C1 segment of cervical spinal cord (tissue), 14 donors: Measurements from ENCODE around the gene CAMKMT.

Source experiments
- DNase-seq, 14 donors: peaks; one replicate each; lab custom pipeline; 2025; lab: John Stamatoyannopoulos, UW

CAMKMT gene

GRCh38 chr2:44770221-44771195 is 408.8 kb downstream of the CAMKMT start:
- no peak for DNase-seq

DNA sequence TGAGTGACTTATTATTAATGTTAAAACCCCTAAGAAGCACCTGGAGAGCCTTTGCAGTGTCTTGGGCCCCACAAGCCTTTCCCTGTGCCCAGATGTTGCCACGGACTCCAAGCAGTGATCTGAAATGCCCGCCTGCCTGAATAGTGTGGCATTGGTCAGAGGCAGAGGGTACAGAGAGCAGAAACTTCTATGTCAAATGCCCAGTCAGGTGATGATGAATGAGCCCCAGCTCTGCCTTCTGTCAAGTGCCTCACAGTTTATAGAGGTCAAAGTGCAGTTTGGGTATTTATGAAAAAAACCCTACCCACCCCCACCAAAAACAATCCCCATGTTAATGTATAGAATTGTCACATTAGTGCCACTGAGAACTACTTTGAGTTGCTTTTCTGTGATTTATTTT is 409.8 kb downstream of the CAMKMT start:
- DNase-seq: no peak

DNA sequence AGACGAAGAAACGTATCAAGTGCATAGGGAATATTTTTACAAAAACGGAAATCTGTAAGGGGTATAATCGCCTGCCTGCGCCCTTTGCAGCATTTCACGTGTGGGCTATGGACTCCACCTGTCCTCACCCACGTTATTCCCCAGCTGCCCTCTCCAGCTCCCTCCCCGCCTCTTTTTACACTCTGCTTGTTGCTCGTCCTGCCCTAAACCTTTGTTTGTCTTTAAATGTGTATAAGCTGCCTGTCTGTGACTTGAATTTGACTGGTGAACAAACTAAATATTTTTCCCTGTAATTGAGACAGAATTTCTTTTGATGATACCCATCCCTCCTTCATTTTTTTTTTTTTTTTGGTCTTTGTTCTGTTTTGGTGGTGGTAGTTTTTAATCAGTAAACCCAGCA is 410.4 kb downstream of the CAMKMT start:
- DNase-seq: no peak

DNA sequence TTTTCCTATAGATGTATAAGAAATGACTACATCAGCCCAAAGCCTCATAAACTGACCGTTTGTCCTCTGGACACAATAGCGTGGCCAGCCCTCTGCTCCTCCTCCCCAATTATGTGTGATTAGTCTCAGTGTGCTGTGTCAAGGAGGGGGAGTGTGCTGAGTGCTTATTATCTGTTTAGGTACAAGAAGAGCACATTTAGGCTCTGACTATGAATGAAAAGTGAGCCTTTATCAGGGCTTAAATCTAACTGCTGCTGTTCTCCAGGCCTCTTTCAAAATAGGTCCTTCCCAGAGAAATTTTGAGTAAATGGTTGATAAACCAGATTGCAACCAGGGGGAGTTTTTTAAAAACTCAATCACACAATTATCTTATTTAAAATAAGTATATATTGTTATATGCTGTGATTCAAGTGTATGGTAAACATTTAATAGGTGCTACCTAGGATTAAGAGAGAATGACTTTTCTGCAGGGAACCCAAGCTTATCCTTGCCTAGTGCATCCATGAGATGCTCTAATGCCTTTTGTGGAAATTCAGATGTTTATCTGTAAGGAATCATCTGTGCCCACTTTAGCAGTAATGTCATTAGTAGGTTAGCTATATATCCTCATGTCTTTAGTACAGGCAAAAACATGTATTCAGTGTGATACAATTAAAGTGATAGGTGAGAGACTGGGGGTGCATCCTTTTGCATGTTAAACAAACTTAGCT is 411.1 kb downstream of the CAMKMT start:
- DNase-seq: no peak

GRCh38 chr2:44774826-44775492 is 413.2 kb downstream of the CAMKMT start:
- no peak for DNase-seq

DNA sequence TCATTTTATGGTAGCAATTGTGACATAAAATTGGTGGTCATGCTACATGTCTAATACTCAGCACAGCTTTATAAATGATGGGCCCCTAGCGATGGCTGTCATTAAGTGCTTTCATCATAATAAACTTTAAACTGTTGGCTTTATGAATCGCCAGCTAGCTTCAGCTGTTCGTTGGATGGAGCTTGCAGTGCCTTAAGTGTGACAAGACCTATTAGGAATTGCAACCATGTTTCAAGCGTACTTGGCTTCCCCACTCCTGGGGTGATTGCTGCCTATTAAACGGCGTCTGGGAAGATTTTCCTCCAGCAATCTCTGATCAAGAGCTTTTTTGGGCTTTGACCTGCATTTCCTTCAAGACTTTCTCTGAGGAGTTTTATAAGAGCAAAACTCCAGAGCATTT is 415.3 kb downstream of the CAMKMT start:
- DNase-seq: no peak

DNA sequence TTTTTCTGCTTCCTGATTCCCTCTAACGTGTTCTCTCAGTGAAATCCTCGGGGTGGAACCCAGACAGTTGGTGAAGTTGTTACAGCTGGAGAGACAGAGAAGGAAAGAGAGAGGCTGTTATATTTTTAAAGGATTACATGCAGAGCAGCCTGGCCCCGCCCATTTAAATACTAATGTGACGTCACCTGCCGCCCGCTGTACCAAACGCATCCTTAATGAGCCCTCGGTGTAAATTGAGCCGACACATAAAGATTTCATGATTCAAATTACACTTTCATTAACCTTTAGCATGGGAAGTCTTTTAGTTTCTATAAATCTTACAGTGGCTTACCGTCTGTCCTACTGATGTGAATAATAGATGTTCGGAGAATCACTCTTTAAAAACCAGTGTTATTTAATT is 415.8 kb downstream of the CAMKMT start:
- no peak for DNase-seq

GRCh38 chr2:44778221-44778654 is 416.5 kb downstream of the CAMKMT start:
- no peak for DNase-seq

- DNase-seq: no peak
Measured at GRCh38 chr2:44778671-44779476, 417.1 kb downstream of the CAMKMT start.

GRCh38 chr2:44779793-44780192 is 418.0 kb downstream of the CAMKMT start:
- DNase-seq: no peak

GRCh38 chr2:44780406-44780805 is 418.7 kb downstream of the CAMKMT start:
- DNase-seq: no peak

DNA sequence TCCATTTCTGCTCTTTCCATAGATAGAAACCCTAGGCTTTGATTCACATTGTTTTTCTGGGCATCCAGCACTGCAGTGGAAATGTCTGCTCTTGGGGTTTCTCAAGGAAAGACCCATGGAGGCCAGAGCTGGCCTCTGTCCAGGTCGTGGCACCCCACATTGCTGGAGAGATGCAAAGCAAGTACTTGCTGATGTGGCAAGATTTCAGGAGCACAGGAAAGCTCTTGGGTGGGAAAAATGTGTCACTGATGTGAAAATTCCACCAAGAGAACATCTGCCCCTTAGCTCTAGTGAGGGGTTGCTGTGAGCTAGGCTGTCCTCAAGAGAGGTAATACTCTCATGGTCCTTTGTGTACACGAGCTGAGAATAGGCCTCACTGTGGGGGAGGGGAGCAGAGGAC is 423.7 kb downstream of the CAMKMT start:
- no peak for DNase-seq

DNA sequence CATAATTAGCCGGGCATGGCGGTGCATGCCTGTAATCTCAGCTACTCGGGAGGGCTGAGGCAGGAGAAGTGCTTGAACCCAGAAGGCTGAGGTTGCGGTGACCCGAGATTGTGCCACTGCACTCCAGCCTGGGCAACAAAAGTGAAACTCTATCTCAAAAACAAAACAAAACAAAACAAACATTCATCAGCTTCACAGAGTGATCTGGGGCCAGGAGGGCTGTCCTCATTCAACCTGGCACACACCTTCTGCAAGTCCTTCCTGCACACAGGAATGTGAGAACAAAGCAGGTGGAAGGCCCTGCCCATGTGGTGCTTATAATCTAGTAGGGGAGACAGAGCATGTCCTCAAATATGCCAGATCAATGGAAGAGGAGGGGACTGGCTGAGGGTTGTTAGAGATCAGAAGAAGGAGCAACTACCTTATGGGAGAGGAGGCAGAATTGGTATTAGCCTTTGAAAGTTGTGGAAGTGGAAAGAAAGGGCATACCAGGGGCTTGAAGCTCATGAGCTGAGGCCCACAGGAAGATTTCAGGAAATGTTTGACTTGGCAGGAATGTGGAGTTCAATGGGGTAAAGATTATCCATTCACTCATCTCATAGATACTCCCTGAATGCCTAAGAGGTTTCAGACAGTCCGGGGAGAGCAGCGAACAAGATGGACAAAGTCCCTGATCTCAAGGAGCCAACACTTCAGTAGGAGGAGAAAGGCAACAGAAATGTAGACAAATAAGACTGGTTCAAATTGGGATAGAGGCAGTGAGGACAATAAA is 424.5 kb downstream of the CAMKMT start:
- no peak for DNase-seq

- no peak for DNase-seq
Measured at GRCh38 chr2:44786817-44787214, 425.1 kb downstream of the CAMKMT start.

DNA sequence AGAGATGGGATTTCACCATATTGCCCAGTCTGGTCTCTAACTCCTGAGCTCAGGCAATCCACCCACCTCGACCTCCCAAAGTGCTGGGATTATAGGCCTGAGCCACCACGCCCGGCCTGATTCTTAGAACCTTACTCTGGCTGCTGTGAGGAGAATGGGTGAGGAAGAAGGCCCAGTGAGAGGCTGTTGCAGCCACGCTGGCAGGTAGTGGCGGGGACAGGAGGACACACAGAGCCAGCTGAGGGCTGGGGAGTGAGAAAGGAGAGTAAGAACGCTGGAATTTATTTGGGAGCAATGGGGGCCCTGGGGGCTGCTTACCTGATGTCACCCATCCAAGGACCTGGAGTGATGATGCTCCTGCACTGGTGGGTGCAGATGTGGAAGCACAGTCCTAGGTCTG is 425.9 kb downstream of the CAMKMT start:
- no peak for DNase-seq

DNA sequence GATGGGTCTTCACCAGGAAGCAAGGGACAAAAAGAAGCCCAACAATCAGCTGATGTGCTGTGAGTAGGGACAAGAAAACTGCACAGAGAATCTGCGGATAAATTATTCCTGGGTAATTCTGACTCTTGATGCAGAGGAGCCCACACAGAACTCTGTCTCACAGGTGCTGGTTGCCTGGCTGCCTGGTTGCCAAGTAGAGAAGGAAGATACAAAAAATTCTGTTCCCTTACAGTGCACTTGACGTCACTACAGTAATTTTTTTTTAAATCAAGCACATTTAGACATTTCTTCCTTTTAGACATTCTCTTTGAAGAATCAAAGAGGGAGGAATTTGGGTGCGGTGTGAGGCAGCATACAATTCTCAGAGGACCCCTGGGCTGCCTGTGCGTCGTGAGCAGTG is 427.7 kb downstream of the CAMKMT start:
- DNase-seq: no peak

- no peak for DNase-seq
Measured at GRCh38 chr2:44789971-44790721, 428.4 kb downstream of the CAMKMT start.

DNA sequence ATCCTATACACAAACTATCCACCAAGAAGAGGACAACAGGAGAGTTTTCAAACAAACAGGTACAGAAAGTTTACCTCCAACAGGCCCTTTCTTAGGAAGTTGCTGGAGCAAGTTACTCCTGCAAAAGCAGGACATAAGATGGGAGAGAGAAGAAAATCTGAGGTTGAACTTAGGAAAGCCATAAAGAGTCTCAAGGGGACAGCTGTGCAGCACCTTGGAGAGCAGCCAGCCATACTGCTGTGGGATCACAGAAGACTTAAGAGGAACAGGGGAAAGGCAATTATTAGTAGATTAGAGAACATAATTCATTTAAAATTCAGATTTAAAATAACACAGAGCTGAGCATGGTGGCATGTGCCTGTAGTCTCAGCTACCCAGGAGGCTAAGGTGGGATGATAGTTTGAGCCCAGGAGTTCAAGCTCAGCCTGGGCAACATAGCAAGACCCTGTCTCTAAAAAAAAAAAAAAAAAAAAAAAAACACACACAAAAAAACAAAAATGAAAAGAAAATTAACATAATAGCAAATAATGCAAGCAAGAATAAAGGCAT is 431.6 kb downstream of the CAMKMT start:
- no peak for DNase-seq

GRCh38 chr2:44796771-44797170 is 435.0 kb downstream of the CAMKMT start:
- no peak for DNase-seq
